ENCODE results near the gene CNPY1.

- TF ChIP-seq CEBPB (IDR thresholded peaks at IDR 0.05; ENCODE audit: low read depth, low read length), result no peak
- TF ChIP-seq SIN3A (conservative IDR thresholded peaks at IDR 0.05 in 1 of 2, IDR thresholded peaks at IDR 0.05 in 1 of 2; ENCODE audit: low read depth in 1 of 2, low read length in 2 of 2), result no peak
- no peak for TF ChIP-seq POLR2A (IDR thresholded peaks at IDR 0.05; ENCODE audit: control extremely low read depth in 1 of 2, low read depth in 2 of 2, low read length in 2 of 2)
- TF ChIP-seq CTCF (IDR thresholded peaks at IDR 0.05; ENCODE audit: control extremely low read depth in 1 of 3, insufficient read depth in 1 of 3, low read depth in 1 of 3, low read length in 3 of 3), result no peak
- TF ChIP-seq EZH2 (IDR thresholded peaks at IDR 0.05; ENCODE audit: low read depth, low read length, severe bottlenecking), result no peak
- TF ChIP-seq CBX5 (IDR thresholded peaks at IDR 0.05; ENCODE audit: low read depth, low read length), result no peak
- no peak for TF ChIP-seq GABPA (IDR thresholded peaks at IDR 0.05; ENCODE audit: borderline replicate concordance, insufficient read depth, low read length)
- no peak for TF ChIP-seq ASH2L (IDR thresholded peaks at IDR 0.05; ENCODE audit: low read length)
Measured at GRCh38 chr7:155571581-155572345, 25.4 kb upstream of the CNPY1 start.

Measured in H1 (cell line).